GM18861 (cell line): ENCODE data around the gene CAMK1D.
"Not testable (repeated sequence)": the region's sequence is repeated elsewhere in the genome, so short reads cannot be mapped to it uniquely, and the experiment has no call there.

Source experiments
- ATAC-seq: cut with Tn5 transposase; IDR thresholded peaks from one replicate; pipeline ENCODE4 v1.9.1; 2021; ENCODE audit not compliant: unreplicated experiment

CAMK1D gene

GRCh38 chr10:12340371-12340770 lies 9.0 kb upstream of the CAMK1D start:
- no peak for ATAC-seq

DNA sequence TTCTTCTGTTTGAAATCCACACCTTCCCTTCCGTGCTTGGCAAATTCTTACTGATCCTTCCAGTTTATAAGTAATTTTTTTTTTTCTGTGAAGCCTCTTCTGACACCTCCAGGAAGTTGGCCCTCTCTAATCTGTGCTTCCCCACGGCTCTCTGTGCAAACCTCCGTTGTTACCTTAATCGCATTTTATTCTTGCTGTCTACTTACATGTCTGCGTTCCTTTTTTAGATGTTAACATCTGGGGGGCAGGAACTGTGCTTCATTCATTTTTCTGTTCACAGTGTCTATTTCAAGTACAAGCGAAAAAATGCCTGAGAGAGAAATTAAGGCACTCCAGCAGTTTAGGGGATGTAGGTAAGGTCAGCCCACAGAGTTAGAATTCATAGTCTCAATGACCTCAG lies 8.4 kb upstream of the CAMK1D start:
- ATAC-seq = no peak

- no peak for ATAC-seq
Measured at GRCh38 chr10:12341526-12341925, 7.8 kb upstream of the CAMK1D start.

DNA sequence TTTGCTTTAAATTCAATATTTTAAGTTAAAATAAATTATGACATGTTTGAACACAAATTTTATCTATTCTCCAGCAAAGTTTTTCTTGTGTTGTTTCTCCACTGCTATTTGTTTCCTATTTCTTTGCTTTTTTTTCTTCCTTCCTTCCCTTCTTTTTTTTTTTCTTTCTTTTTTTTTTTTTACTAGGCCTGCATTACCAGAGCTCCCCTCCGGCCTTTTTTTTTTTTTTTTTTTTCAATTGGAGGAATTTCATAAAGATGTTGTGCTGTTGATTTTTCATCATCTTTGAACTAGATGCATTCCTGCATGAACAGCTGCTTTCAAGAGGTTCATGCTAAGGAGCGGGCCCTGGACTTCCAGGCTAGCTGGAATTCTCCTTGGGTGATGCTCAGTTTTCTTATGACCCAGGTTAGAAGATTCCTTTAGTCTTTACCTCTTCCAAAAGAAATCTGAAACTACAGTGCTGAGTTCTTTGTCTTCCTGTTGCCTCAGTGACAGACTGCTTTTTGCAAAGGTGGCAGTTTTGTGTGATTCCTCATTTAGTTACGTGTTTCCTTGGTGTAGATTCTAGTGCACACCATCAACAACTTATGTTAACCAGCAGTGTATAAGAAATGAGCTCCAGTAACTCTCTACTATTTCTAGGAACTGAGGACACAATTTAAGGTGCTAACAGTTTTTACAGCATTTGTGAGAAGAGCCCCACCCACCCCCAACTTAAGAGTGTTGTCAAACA lies 4.8 kb upstream of the CAMK1D start:
- no peak for ATAC-seq

DNA sequence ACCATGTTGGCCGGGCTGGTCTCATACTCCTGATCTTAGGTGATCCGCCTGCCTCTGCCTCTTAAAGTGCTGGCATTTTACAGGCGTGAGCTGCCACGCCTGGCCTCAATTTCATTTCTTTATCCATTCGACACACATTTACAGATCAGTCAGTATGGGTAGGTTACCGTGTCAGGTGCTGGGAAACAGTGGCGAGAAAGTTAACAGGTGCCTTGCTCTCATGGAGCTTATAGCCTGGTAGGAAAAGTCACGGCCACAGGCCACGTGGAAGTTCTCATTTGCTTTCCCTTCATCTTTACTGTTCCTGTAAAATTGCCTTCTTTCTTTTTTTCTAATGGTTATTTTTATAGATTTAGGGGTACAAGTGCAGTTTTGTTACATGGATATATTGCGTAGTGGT lies 2.6 kb upstream of the CAMK1D start:
- no peak for ATAC-seq

DNA sequence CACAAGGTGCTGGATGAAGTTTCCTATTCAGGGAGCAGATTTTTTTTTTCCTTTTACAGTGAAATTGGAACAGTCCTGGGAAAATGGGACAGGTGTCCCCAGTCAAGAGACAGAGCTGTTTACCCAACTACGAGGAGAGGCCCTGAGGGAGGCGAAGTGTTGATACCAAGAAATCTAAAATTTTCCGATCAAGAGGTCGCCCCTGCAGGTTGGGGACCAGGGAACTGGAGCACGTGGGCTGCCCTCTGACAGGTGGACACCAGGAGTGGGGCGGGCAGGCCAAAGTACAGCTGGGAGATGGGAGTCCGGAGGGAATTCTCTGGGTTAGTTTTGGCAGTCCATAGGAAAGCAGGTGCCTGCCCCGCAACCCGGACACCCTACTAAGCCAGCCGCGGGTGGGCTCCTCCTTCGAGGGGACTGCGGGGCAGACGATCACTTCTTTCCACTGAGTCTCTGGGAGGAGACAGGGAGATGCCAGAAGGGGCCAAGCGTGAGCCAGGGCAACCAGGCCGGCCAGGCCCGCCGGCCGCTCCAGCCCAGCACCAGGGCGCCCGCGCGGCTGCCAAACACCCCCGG lies 965 bp upstream of the CAMK1D start:
- no peak for ATAC-seq

GRCh38 chr10:12349629-12350166 lies 351 bp downstream of the CAMK1D start:
- ATAC-seq = no peak

DNA sequence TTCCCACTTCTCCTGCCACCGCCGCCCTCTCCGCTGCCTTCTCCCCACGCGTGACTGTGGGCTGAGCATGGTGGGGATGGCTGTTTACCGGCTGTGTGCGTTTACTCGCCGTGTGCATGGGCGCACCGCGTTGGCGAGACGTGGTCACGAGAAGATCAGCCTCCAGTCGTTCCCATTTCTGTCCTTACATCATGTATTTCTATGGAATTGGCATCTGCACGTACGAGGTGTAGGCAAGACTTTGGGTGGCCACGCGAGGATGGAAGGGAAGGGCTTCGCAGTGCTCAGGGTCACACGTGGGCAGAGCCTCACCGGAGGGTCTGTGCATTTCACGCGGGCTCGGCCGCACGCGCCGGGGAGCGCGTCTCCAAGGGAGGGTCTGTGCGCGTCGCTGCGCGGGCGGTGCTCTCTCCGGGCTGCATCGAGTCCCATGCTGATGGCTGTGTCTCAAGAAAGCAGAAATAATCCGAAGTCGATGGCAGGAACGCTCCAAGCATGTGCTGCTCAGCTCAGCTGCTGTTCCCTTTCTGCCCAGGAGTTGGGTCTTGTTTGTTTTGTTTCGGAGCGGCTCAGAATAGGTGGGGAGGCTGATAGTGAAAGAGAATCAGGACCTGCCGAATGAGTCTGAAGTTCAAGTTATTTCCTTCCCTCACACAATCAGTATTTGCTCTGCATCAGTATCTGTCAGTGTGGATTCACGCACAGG lies 973 bp downstream of the CAMK1D start:
- no peak for ATAC-seq

DNA sequence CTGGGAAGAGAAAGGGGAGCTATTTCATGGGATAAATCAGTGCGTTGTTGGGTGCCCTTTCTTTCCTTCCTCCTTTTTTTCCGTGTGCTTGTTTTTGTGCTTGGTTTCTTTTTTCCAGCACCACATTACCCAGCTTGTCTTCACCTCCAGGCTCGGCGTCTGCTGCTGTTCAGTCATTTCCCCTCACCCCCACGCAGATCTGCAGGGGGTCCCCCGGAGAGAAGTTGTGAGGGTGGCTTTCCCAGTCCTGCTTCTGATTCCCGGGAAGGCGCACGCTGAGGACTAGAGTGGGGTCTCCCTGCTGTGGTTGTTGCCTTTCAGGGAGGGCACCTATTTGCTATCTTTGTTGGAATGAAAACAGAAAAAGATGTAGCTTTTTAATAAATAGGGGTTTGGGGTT lies 1.6 kb downstream of the CAMK1D start:
- no peak for ATAC-seq

DNA sequence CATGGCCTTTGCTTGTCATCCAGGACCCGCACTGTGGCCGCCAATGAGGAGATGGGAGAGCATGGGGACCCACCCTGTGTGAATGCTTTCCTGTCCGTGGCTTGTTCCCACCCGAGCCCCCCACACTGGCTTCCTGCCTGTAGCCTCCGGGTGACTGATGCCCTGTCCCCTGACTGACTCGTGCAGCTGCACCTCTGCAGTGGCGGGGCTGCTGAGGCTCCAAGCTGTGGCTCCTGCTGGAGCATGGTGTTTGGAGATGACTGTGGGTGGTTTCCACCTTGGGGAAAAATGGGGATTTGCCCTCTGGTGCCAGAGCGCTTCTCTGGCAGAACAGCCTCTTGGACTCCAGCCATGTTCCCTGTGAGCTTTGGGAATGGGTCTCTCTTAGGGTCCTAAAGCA lies 2.1 kb downstream of the CAMK1D start:
- no peak for ATAC-seq

DNA sequence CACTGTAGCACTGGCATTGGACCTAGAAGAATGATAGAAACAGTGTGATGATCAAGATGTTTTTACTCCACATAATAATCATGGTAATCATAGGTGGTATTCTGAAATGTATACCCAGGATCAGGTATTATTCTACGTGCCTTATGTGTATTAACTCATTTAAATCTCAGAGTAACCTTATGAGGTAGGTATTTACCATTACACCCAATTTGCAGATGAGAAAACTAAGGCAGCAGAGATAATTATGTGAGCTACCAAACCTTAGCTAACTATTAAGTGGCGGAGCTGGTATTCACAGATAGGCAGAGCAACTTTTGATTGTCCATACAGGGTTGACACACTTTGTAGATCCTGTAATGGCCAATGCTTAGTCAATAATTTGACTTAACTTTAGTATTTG lies 2.5 kb downstream of the CAMK1D start:
- ATAC-seq = no peak

DNA sequence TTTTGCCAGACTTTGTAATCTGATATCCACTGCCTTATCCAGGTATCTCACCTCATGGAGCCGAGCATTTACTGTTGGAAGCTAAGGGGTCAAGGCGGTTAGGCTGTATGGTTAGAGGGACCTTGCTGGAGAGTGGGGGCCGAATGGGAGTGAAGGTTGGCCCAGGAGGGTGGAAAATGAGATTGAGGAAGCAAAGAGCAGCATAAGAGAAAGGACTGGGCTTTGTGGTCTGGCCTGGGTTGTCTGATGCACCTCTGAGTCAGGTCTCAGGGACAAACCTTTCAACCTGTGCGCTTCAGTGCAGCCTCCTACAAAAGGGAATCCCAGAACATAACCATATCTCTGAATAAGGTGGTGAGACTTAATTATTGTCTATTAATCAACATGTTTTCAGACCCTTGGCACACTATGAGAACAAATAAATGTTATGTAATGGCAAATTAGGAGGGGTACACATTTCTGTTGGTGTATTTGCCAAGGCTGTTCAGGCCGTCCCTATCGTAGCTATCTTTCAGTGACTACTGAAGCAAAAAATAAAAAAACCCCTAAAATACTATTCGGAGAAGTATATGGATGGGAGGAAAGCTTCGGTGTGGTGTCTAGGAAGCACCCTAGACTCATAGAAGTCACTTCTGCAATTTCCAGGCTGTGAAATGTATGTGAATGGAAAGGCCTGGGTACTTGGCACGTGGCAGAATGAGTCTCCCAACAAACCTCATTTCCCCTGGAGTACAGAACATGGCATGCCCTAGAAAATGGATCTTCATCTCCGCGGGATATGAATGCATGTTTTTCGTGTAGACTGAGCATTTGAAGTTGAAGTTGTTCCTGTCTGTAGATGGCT lies 4.3 kb downstream of the CAMK1D start:
- ATAC-seq = no peak

GRCh38 chr10:12354696-12355095 lies 5.3 kb downstream of the CAMK1D start:
- not testable (repeated sequence) for ATAC-seq

DNA sequence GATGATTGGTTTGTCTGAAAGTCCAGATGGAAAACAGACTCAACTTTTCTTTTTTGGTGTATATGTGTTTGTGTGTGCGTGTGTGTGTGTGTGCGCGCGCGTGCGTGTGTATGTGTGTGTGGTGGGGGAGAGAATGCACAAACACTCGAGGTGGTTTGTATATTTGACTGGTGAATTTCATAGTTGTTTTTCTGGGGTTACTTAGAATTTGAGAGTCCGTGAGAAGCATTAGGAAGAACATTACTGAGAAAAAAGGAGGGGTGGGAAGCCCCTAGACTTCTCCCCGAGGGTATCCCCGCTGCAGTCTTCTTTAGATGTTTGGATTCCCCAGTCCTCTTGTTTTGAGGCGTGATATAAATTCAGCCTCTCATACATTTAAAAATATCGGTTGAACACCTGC lies 6.0 kb downstream of the CAMK1D start:
- ATAC-seq = no peak

DNA sequence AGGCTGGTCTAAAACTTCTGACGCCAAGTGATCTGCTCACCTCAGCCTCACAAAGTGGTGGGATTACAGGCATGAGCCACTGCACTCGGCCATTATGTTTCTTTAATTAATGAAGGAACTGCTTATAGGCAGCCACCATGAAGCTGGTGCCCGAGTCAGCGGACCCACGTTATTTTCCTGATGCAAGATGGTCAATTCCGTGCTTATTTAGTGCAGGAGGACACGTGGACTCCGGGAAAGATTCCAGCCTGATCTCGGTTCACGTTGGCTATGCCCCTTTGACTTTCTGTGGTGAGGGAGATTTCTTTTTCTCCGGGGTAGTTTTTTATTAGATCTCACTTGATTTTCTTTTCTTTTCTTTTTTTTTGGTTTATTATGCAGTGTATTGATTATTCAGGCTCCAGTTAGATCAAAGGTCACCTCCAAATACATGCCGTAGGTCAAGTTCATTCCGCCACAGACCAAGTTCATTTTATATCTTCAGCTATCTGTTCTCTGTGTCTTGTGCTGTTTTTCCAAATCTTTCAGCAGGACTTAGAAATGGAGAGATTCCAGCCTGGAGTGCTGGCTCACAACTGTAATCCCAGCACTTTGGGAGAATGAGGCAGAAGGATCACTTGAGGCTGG lies 8.3 kb downstream of the CAMK1D start:
- ATAC-seq = no peak

DNA sequence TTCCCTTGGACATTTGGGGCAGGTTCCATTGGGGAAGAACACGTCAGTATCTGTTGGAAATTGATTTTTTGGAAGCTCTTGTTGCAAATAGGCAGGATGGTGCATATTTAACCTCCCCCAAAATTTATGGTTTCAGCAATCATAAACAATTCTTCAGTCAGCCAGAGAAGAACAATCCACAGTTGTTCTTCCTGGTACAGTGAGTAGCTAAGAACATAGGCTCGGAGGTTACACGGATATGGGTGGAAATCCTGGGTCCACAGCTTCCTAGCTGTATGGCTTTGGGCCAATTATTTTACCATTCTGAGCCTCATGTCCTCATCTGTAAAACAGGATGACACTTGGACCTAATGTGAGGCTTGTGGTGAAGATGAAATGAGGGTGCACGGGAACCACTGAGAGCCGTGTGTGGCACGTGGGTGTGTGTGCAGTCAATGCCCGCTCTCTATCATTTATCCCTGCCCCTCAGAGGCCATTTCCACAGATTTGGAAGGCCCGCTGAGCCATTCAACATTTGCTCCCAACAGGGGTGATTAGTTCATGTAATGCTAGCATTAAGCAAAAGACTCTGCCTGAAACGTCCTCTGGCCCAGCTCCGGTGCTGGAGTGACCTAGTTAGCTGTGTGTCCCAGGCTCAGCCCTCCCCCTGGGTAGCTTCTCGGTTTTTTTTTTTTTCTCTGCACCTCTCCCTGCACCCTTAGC lies 9.7 kb downstream of the CAMK1D start:
- ATAC-seq = no peak

GRCh38 chr10:12360461-12360860 lies 11.1 kb downstream of the CAMK1D start:
- no peak for ATAC-seq

DNA sequence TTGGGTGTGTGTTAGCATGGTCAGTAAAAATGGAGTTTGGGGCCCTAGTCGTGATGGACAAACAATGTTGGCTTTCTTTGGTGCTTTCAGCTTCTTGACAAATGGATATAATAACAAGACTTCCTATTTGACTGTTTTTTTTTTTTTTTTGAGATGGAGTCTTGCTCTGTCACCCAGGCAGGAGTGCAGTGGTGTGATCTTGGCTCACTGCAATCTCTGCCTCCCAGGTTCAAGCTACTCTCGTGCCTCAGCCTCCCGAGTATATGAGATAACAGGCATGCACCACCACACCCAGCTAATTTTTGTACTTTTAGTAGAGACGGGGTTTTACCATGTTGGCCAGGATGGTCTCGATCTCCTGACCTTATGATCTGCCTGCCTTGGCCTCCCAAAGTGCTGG lies 11.8 kb downstream of the CAMK1D start:
- not testable (repeated sequence) for ATAC-seq

GRCh38 chr10:12364559-12364958 lies 15.2 kb downstream of the CAMK1D start:
- no peak for ATAC-seq

DNA sequence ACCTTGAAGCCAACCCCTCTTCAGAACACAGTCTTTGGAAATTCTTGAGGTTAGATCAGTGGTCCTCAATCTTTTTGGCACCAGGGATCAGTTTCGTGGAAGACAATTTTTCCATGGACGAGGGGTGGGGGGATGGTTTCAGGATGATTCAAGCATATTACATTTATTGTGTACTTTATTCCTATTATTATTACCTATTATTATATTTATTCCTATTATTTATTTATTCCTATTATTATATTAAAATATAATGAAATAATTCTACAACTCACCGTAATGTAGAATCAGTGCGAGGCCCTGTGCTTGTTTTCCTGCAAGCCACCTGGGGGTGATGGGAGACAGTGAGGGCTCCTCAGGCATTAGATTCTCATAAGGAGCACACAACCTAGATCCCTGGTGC lies 17.9 kb downstream of the CAMK1D start:
- no peak for ATAC-seq
